ENCODE data around the gene KRT15.

KRT15 gene

GRCh38 chr17:41500131-41500911, 18.4 kb downstream of the KRT15 start:
- no peak for DNase-seq

GRCh38 chr17:41499714-41500113, 19.0 kb downstream of the KRT15 start:
- DNase-seq: no peak

GRCh38 chr17:41498276-41498675, 20.4 kb downstream of the KRT15 start:
- DNase-seq: no peak

- DNase-seq: peak; percentile 65
These were observed 21.7 kb downstream of the KRT15 start for GRCh38 chr17:41496803-41497484.

- DNase-seq: no peak
These were observed 24.2 kb downstream of the KRT15 start for GRCh38 chr17:41494524-41494923.

GRCh38 chr17:41492771-41493170, 25.9 kb downstream of the KRT15 start:
- DNase-seq: no peak

- DNase-seq: no peak
These were observed 26.3 kb downstream of the KRT15 start for GRCh38 chr17:41492351-41492750.

- DNase-seq: no peak
These were observed 27.2 kb downstream of the KRT15 start for GRCh38 chr17:41491476-41491875.

GRCh38 chr17:41490000-41490990, 28.4 kb downstream of the KRT15 start:
- DNase-seq: no peak

GRCh38 chr17:41489531-41489930, 29.2 kb downstream of the KRT15 start, which contains the start of gene KRT36:
TSS of gene KRT36 (minus strand) at chr17:41489910. CDS start at chr17:41489864, 46 bp downstream.
- DNase-seq: no peak

- peak; percentile 14 for DNase-seq
These were observed 31.7 kb downstream of the KRT15 start for GRCh38 chr17:41486809-41487530.

- no peak for DNase-seq
These were observed 32.4 kb downstream of the KRT15 start for GRCh38 chr17:41486316-41486715.

- DNase-seq: no peak
These were observed 33.5 kb downstream of the KRT15 start for GRCh38 chr17:41484920-41485904.

GRCh38 chr17:41483991-41484826, 34.5 kb downstream of the KRT15 start:
- no peak for DNase-seq

- DNase-seq: no peak
These were observed 35.2 kb downstream of the KRT15 start for GRCh38 chr17:41483531-41483930.

- no peak for DNase-seq
These were observed 37.7 kb downstream of the KRT15 start, which contains the start of gene KRT35 for GRCh38 chr17:41481036-41481435. TSS of gene KRT35 (minus strand) at chr17:41481151. CDS start at chr17:41481097, 54 bp downstream.

GRCh38 chr17:41480581-41480980, 38.1 kb downstream of the KRT15 start:
- no peak for DNase-seq

GRCh38 chr17:41480136-41480535, 38.6 kb downstream of the KRT15 start:
- no peak for DNase-seq

GRCh38 chr17:41478237-41478636, 40.5 kb downstream of the KRT15 start:
- no peak for DNase-seq
